ENCODE results near the gene SRD5A1.

The SRD5A1 gene

GRCh38 chr5:6686915-6687409 is 53.7 kb downstream of the SRD5A1 start:
- DNase-seq: no peak

DNA sequence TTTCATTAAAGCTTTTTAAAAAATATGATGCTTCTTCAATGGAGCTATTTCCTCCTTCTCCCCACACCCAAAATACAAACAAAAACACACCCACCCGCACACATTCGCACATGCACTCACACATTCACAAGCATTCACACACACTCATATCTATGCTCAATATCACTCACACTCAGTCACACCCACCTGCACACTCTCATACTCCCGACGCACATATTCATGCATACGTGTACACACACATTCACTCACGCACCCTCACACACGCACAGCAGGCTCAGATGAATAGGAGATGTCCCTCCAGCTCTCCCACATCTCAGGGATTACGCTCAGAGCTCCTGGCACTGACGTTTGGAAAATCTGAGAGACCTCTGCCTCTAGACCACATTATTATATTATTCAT is 54.3 kb downstream of the SRD5A1 start:
- DNase-seq: no peak

DNA sequence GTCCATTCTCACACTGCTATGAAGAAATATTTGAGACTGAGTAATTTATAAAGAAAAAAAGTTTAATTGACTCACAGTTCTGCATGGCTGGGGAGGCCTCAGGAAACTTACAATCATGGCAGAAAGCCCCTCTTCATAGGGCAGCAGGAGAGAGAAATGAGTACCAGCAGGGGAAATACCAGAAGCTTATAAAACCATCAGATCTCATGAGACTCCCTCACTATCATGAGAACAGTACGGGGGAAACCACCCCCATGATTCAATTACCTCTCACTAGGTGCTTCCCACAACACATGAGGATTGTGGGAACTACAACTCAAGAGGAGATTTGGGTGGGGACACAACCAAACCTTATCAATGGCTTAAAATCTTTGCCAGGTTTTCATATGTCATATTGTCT is 59.7 kb downstream of the SRD5A1 start:
- no peak for DNase-seq

GRCh38 chr5:6698696-6699095 is 65.5 kb downstream of the SRD5A1 start:
- DNase-seq: no peak

- no peak for DNase-seq
These were observed 66.1 kb downstream of the SRD5A1 start for GRCh38 chr5:6699357-6699756.

- no peak for DNase-seq
These were observed 66.9 kb downstream of the SRD5A1 start for GRCh38 chr5:6700074-6700684.

DNA sequence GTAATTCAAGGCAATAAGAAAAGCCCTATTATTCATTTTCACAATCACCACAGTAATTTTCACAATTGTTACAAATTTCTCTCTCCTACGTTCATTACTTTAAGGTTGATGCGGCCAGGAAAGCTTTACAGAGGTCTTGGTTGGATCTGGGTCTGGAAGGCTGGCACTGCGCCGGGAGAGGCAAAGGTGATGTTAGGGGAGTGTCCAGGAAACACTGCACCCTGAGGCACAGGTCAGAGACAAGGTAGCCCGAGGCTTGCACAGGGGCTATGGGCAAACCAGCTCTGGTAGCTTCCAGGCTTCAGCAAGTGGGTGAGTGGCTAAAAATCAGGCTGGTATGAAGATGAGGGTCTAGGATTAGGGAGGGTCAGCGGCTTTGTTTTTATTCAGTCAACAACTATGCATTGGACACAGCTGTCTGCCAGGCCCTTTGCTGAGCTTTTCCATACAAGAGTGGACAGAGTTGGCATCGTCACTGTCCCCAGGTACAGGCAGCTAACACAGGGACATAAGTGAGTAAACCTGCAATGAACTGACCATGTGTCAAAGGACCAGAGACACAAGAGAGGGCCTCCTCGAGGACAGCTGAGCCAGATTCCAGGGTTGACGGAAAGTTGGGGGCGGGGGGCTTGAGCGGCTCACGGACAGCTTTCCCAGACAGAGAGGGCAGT is 67.6 kb downstream of the SRD5A1 start:
- DNase-seq: no peak

DNA sequence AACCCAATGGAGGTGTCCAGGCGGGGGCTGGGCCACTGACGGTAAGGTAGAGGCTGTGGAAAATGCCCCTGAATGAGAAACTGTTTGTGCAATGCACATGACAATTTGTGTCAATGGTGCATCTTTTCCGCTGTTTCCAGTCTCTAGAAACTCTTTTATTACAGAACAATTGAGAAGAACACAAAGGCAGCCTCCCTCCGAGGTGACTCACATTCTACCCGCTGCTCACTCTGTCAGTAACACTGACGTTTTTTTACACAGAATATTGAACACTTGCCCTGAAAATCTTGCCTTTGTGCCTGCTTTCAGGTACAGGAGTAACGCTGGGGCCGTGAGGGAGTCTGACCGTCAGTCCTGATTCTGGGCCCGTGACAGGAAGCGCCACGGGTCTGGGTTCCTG is 68.3 kb downstream of the SRD5A1 start:
- DNase-seq: no peak

- DNase-seq: no peak
These were observed 69.4 kb downstream of the SRD5A1 start for GRCh38 chr5:6702633-6703032.

GRCh38 chr5:6703806-6704205 is 70.6 kb downstream of the SRD5A1 start:
- no peak for DNase-seq

DNA sequence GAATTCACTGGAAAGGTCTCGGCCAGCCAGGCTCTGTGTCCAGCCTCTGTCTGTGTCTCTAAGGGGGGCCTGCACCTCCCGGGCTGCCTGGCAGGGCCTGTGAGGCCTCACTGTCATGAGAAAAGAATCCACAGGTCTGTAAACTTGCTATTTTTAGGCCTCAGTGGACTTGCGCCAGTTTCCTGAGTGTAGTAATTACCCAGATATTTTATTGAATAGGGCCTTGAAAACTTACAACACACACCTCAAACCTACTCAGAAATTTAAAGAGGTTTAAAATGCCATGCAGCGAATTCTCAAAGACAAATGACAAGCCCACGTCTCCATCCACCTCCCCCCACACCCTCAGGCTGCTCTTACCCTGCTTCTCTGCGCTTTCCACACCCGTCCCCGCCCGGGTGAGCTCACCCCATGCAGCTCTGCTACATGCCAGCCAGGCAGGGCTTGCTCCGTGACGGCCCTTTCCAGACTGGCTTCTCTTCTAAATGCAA is 71.2 kb downstream of the SRD5A1 start:
- no peak for DNase-seq

DNA sequence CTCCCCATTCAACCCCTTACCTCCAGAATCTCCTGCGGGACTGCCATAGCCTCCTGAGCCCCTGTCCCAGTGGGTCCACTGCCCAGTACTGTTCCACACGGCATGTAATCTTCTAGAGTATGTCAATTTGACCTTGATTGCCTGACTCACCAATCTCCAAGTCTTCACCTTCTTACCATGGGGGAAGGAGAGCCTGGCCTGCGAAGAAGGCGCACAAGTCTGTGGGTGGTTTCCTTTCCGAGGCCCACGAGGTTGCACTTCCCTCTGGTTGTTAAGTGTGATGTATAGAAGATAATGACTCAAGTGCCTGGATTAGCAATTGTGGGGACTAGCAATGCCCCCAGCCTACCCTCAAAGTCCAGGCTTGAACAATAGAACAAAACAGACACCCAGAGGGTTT is 71.8 kb downstream of the SRD5A1 start:
- DNase-seq: no peak

DNA sequence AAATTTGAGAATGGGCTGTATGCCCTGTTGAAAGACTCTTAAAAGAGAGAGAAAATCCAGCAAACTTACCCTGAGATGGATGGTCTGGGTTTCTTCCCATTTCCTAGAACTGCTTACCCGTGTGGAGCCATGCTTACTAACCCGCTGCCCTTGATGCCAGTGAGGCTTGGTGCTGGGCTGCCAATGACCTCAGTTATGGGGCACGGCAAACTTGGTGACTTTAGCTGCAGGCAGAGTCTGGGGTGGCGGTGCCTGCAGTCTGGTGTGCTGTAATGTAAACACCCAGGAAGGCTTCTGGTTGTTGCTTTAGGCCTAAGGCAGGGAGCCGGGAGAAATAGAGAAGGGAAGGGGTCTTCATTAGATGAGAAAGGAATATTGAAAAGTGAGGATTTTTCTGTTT is 72.7 kb downstream of the SRD5A1 start:
- no peak for DNase-seq

GRCh38 chr5:6707852-6708251 is 74.6 kb downstream of the SRD5A1 start:
- no peak for DNase-seq

DNA sequence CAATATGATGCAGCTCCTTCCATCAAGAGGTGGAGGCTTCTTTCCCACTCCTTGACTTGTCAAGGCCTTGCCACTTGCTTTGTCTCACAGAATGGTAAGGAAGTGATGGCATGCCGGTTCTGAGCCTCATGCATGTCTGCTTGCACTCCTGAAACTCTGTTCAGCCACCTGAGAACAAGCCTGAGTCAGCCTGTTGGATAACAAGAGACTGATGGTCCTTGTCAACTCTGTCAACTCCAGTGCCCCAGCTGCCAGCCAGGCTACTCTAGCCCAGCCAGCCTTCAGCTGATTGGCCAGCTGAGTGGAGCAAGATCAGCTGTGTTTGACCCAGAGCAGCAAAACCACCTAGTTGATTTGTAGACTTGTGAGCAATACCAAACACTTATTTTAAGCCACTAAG is 75.6 kb downstream of the SRD5A1 start:
- DNase-seq: no peak

DNA sequence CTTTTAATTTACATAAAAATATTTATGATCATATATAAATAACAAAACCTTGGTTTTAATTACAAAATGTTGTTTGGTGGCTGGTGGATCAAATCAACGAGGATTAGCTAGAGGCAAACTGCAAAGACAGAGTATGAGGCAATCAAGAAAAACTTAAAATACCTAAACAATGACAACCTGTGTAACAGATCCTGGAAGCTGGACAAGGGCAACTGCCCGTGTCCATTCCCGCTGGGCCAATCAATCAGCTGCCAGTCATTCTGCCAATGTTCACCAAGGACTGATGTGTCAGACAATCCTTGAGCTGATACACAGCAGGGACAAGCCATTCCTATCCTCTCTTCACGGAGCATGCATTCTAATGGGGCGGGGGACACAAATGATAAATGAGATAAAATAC is 76.8 kb downstream of the SRD5A1 start:
- DNase-seq: no peak

DNA sequence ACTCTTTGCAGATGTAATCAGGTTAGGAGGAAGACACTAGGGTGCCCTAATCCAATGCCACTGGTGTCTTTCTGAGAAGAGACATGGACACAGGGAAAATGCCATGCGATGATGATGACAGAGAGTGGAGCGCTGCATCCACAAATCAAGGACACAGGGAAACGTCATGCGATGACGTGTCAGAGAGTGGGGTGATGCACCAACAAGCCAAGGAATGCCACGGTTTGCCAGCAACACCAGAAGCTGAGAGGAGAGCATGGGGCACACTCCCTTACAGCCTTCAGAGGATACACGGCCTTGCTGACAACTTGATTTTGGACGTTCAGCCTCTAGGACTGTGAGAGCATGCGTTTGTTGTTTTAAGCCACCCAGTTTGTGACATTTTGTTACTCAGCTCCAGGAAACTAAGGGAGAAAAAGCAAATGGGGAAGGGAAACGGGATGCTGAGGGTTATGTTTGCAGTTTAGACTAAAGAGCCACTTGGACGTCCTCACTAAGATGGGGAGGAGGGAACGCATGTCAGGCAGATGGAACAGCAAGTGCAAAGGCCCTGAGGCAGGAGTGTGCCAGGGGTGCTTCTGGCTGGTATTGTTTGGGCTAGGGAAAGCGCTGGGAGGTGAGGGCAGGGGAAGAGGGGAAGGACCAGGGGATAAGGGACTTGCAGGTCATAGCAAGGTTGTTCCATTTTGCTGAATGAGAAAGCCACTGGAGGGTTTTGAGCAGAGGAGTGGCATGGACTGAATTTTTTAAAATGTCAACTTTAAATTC is 77.5 kb downstream of the SRD5A1 start:
- DNase-seq: no peak

DNA sequence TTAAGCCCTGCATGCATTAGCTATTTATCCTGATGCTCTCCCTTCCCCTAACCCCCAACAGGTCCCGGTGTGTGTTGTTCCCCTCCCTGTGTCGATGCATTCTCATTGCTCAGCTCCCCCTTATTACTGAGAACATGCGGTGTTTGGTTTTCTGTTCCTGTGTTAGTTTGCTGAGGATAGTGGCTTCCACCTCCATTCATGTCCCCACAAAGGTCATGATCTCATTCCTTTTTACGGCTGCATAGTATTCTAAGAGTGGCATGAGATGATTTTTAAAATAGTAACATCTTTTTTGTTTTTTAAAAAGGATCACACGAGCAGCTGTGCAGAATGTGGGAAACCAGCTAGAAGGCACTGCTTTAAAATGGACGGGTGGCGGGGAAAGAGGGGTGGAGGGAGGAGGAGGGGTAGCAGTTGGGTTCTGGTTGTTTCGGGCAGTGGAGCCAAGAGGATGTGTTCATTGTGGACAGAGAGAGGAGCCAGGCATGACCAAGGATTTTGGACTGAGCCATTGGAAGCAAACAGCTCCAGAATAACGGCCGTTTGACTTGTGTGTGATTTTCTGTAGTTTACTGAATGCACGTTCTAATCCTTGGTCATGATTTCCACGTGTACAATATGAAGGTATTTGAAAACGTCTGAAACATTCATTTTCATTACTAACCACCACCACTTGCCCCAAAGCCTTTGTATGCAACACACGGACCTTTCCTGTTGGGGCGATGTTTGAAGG is 78.3 kb downstream of the SRD5A1 start:
- no peak for DNase-seq

- DNase-seq: peak; percentile 11 to 48 (median 20)
These were observed 78.9 kb downstream of the SRD5A1 start for GRCh38 chr5:6712142-6712576.

- peak in 3 of 4 experiments; percentile 78 to 97 (median 95) for DNase-seq
These were observed 79.5 kb downstream of the SRD5A1 start for GRCh38 chr5:6712577-6713273.

GRCh38 chr5:6713274-6714225 is 80.3 kb downstream of the SRD5A1 start, which contains the start of gene TENT4A:
Gene TENT4A, plus strand, starts transcription at chr5:6713432. Its CDS starts 552 bp downstream, at chr5:6713984.
- peak in 2 of 4 experiments; percentile 97 for DNase-seq
